Small intestine (tissue), 7 donors: ENCODE data around the gene ENPEP. TPM values are rescaled to one million over a fixed set of nuclear protein-coding genes. Genes with fewer than 3 reads are reported as not detected.
A peak's percentile ranks its signal among the peaks of the same experiment; 100 is the strongest.

ENCODE experiments used
- DNase-seq, 2 donors: peaks; one replicate each; pipeline versions ENCODE4 v3.0.0 to v3.0.0-alpha.2; 2013
- FAIRE-seq: peaks from 2 replicates; lab custom pipeline; 2012; peaks lifted over from hg19 to GRCh38; lab: Jason Lieb, UNC
- H3K27ac ChIP-seq, 3 donors: one replicate each; pipeline ENCODE4 v1.5.1; 2013; ENCODE audit warnings: low read length in 2 of 3, mild to moderate bottlenecking in 2 of 3, control low read depth in 1 of 3, inconsistent platforms in 1 of 3, low read depth in 1 of 3, moderate library complexity in 1 of 3
- H3K27me3 ChIP-seq, 3 donors: one replicate each; pipeline ENCODE4 v1.6.1; 2013; ENCODE audit warnings: low read length in 3 of 3, inconsistent platforms in 1 of 3; ENCODE audit not compliant: control insufficient read depth in 3 of 3, insufficient read depth in 3 of 3
- H3K36me3 ChIP-seq, 3 donors: one replicate each; pipeline ENCODE4 v1.6.1; 2013; ENCODE audit warnings: low read length in 3 of 3, inconsistent platforms in 1 of 3, low read depth in 1 of 3, mild to moderate bottlenecking in 1 of 3, moderate library complexity in 1 of 3; ENCODE audit not compliant: control insufficient read depth in 3 of 3, insufficient read depth in 2 of 3
- H3K4me1 ChIP-seq, 3 donors: one replicate each; pipeline ENCODE4 v1.6.1; 2013; ENCODE audit warnings: low read length in 2 of 3, inconsistent platforms in 1 of 3, low read depth in 1 of 3, mild to moderate bottlenecking in 1 of 3, moderate library complexity in 1 of 3; ENCODE audit not compliant: control insufficient read depth in 3 of 3, insufficient read depth in 2 of 3
- H3K4me3 ChIP-seq, 3 donors: one replicate each; pipeline ENCODE4 v1.5.1; 2013; ENCODE audit warnings: low read length in 3 of 3, control low read depth in 1 of 3, inconsistent platforms in 1 of 3, low read depth in 1 of 3, mild to moderate bottlenecking in 1 of 3, moderate library complexity in 1 of 3
- H3K9me3 ChIP-seq, 2 donors: one replicate each; pipeline ENCODE4 v1.6.1; 2013; ENCODE audit warnings: low read depth in 1 of 2, low read length in 1 of 2; ENCODE audit not compliant: control insufficient read depth in 2 of 2, insufficient read depth in 1 of 2
- WGBS, 3 donors: extraction: QIAGEN DNeasy Blood & Tissue Kit; methylation state at CpG; one replicate each; pipeline ENCODE4 v1.1.7; 2013; 5-methylcytosine and 5-hydroxymethylcytosine counted together
- polyA plus RNA-seq, 4 donors: library from polyadenylated mRNA; stranded (reverse) in 3 of 4; unstranded in 1 of 4; fragments of 200-250 nt in 3 of 4; fragments of 120-200 nt in 1 of 4; gene quantifications; one replicate each; pipeline versions ENCODE4 v1.2.1 to v1.2.3, GENCODE V29; 2013
- donor health status: healthy with polysubstance abuse.
- donor health status: control.
- donor health status: control.
- donor health status: Bipolar disorder and iron deficiency.
- donor health status: healthy.

Gene ENPEP
- polyA plus RNA-seq, 4 donors = 26.9 to 79.4 (median 45.5) TPM

- peak in 1 of 2 donors; percentile 46 for DNase-seq
- no peaks in the 10 kb centered on the region for H3K9me3 ChIP-seq
- peaks cover 0 to 10% (median 0%) of the 10 kb centered on the region in 3 donors for H3K4me1 ChIP-seq
- H3K36me3 ChIP-seq = peaks cover 0 to 15% (median 0%) of the 10 kb centered on the region in 3 donors
- peaks cover 0 to 77% (median 54%) of the 10 kb centered on the region in 3 donors for H3K27me3 ChIP-seq
- WGBS, 3 donors = 15 to 28% (median 23%) methylated on average over 27 of the region's 27 CpGs
- H3K4me3 ChIP-seq = peak overlapping the region in 2 of 3 donors; percentile 12 to 43
- no peak for FAIRE-seq
- peak overlapping the region in 2 of 3 donors; percentile 77 to 78 for H3K27ac ChIP-seq
These were observed 138.4 kb downstream of the ENPEP start for GRCh38 chr4:110614173-110614963.

Other genes with a start within 250 kb of the ENPEP start
- 10 to 100 TPM in 2 of 4 donors, 1 to 10 TPM in 2; 6.5 to 34.3 (median 11.0) TPM for gene PITX2, start 146.9 kb downstream of the ENPEP start, polyA plus RNA-seq